H1 (cell line): ENCODE data around the gene ANKLE1. TPM values are rescaled to one million over a fixed set of nuclear protein-coding genes. Genes with fewer than 3 reads are reported as not detected.

Source experiments
- CTCF ChIA-PET: fragments of 300-600 bp; sonication (Branson Sonifier 250); formaldehyde crosslinking; loops from one replicate; lab custom pipeline; 2021; ENCODE audit not compliant: partially characterized antibody; lab: Charles Lee
- POLR2A ChIA-PET: fragments of 300-600 bp; sonication (Branson Sonifier 250); formaldehyde crosslinking; loops from one replicate; lab custom pipeline; 2021; ENCODE audit warnings: inconsistent platforms; ENCODE audit not compliant: partially characterized antibody; lab: Charles Lee
- DNase-seq, 2 experiments: peaks; one replicate each; pipeline versions ENCODE4 v3.0.0 to v3.0.0-alpha.2; 2010 to 2022; ENCODE audit warnings: low spot score in 2 of 2, low read depth in 1 of 2, mixed read lengths in 1 of 2
- FAIRE-seq: peaks from 2 replicates; lab custom pipeline; 2011; peaks lifted over from hg19 to GRCh38; lab: Jason Lieb, UNC
- H2AFZ ChIP-seq: 2 replicates; pipeline ENCODE4 v1.8.1; 2012; ENCODE audit warnings: low read length, inconsistent platforms
- H2AK5ac ChIP-seq: 2 replicates; pipeline ENCODE4 v1.6.1; 2013; ENCODE audit warnings: low read depth, low read length
- H2BK120ac ChIP-seq: replicated peaks from 2 replicates; pipeline ENCODE3; 2013; ENCODE audit warnings: low read depth, low read length, inconsistent platforms
- H2BK12ac ChIP-seq: 2 replicates; pipeline ENCODE4 v1.6.1; 2013; ENCODE audit warnings: low read depth, low read length
- H2BK15ac ChIP-seq: 2 replicates; pipeline ENCODE4 v1.6.1; 2013; ENCODE audit warnings: low read length
- H2BK20ac ChIP-seq: 2 replicates; pipeline ENCODE4 v1.6.1; 2013; ENCODE audit warnings: low read length
- H2BK5ac ChIP-seq: 2 replicates; pipeline ENCODE4 v1.6.1; 2013; ENCODE audit warnings: low read depth, low read length
- H3K14ac ChIP-seq: 2 replicates; pipeline ENCODE4 v1.6.1; 2013; ENCODE audit warnings: inconsistent platforms; ENCODE audit not compliant: insufficient read length
- H3K18ac ChIP-seq: 2 replicates; pipeline ENCODE4 v1.6.1; 2013; ENCODE audit warnings: low read length; ENCODE audit errors: extremely low read depth
- H3K23ac ChIP-seq: 2 replicates; pipeline ENCODE4 v1.6.1; 2013; ENCODE audit warnings: inconsistent platforms; ENCODE audit not compliant: insufficient read length
- H3K23me2 ChIP-seq: 2 replicates; pipeline ENCODE4 v1.6.1; 2013; ENCODE audit warnings: low read depth, low read length
- H3K27ac ChIP-seq: 2 replicates; pipeline ENCODE4 v1.6.1; 2011; ENCODE audit warnings: low read depth, low read length, inconsistent platforms
- H3K27me3 ChIP-seq, 4 experiments: replicated peaks in 1 of 4; 1 replicate in 1 of 4; 2 replicates in 3 of 4; pipeline versions ENCODE4 v1.6.1 to v1.8.1; 2011 to 2013; ENCODE audit warnings: low read length in 3 of 4, mild to moderate bottlenecking in 3 of 4, inconsistent platforms in 2 of 4, mixed read lengths in 2 of 4, moderate library complexity in 1 of 4; ENCODE audit not compliant: control insufficient read depth in 3 of 4, insufficient read depth in 3 of 4; ENCODE audit errors: extremely low read depth in 1 of 4
- H3K36me3 ChIP-seq, 4 experiments: 2 replicates each; pipeline versions ENCODE4 v1.6.1 to v1.8.1; 2011 to 2013; ENCODE audit warnings: mild to moderate bottlenecking in 4 of 4, low read length in 3 of 4, moderate library complexity in 2 of 4, control low read depth in 1 of 4, inconsistent platforms in 1 of 4; ENCODE audit not compliant: insufficient read depth in 4 of 4, control insufficient read depth in 2 of 4
- H3K4ac ChIP-seq: replicated peaks from 2 replicates; pipeline ENCODE3; 2013; ENCODE audit warnings: low read length, low read depth, mixed read lengths, inconsistent platforms; ENCODE audit not compliant: insufficient read length
- H3K4me1 ChIP-seq, 4 experiments: replicated peaks in 1 of 4; 1 replicate in 1 of 4; 2 replicates in 3 of 4; pipeline versions ENCODE4 v1.6.1 to v1.8.1; 2011 to 2013; ENCODE audit warnings: low read length in 3 of 4, inconsistent platforms in 2 of 4, mixed read lengths in 1 of 4; ENCODE audit not compliant: insufficient read depth in 4 of 4, control insufficient read depth in 3 of 4
- H3K4me2 ChIP-seq, 2 experiments: 2 replicates each; pipeline versions ENCODE4 v1.6.1 to v1.8.1; 2011 to 2013; ENCODE audit warnings: low read depth in 2 of 2, low read length in 2 of 2, control low read depth in 1 of 2, inconsistent platforms in 1 of 2, mild to moderate bottlenecking in 1 of 2; ENCODE audit not compliant: insufficient read depth in 1 of 2
- H3K4me3 ChIP-seq, 4 experiments: fragments of 200-600, 300-600 bp in 1 of 4; sonication (generic), shearing (Covaris generic), sonication (Bioruptor Twin) in 1 of 4; 2 replicates each; pipeline versions ENCODE4 v1.5.1 to v1.8.1; 2011 to 2016; ENCODE audit warnings: low read length in 4 of 4, low read depth in 3 of 4, control low read depth in 2 of 4, inconsistent platforms in 2 of 4, mild to moderate bottlenecking in 2 of 4, mixed read lengths in 1 of 4, moderate library complexity in 1 of 4; ENCODE audit not compliant: insufficient read depth in 2 of 4; ENCODE audit errors: extremely low read depth in 1 of 4
- H3K56ac ChIP-seq: replicated peaks from 2 replicates; pipeline ENCODE3; 2013; ENCODE audit warnings: low read depth, mild to moderate bottlenecking, mixed read lengths, low read length, inconsistent platforms; ENCODE audit not compliant: insufficient read length
- H3K79me1 ChIP-seq: 2 replicates; pipeline ENCODE4 v1.6.1; 2013; ENCODE audit warnings: low read depth, low read length, control low read depth
- H3K79me2 ChIP-seq, 2 experiments: 2 replicates each; pipeline versions ENCODE4 v1.6.1 to v1.8.1; 2012 to 2013; ENCODE audit warnings: low read length in 2 of 2, mild to moderate bottlenecking in 2 of 2, inconsistent platforms in 1 of 2; ENCODE audit not compliant: insufficient read depth in 2 of 2, control insufficient read depth in 1 of 2
- H3K9ac ChIP-seq, 4 experiments: replicated peaks in 1 of 4; 1 replicate in 1 of 4; 2 replicates in 3 of 4; pipeline versions ENCODE4 v1.6.1 to v1.8.1; 2011 to 2013; ENCODE audit warnings: low read depth in 3 of 4, low read length in 3 of 4, control low read depth in 2 of 4, mild to moderate bottlenecking in 2 of 4, moderate library complexity in 2 of 4, inconsistent platforms in 1 of 4; ENCODE audit errors: extremely low read depth in 1 of 4
- H3K9me3 ChIP-seq, 2 experiments: 2 replicates each; pipeline versions ENCODE4 v1.6.1 to v1.8.1; 2012 to 2013; ENCODE audit warnings: mild to moderate bottlenecking in 2 of 2, moderate library complexity in 2 of 2, control low read depth in 1 of 2, inconsistent platforms in 1 of 2, low read depth in 1 of 2, low read length in 1 of 2, mixed read lengths in 1 of 2; ENCODE audit not compliant: insufficient read depth in 2 of 2
- H4K20me1 ChIP-seq, 2 experiments: replicated peaks in 1 of 2; 2 replicates each; pipeline versions ENCODE3 to v1.8.1; 2011 to 2013; ENCODE audit warnings: inconsistent platforms in 2 of 2, low read length in 2 of 2, mild to moderate bottlenecking in 1 of 2; ENCODE audit not compliant: insufficient read depth in 2 of 2, control insufficient read depth in 1 of 2
- H4K5ac ChIP-seq: 2 replicates; pipeline ENCODE4 v1.6.1; 2013; ENCODE audit warnings: low read length, low read depth, mixed read lengths, inconsistent platforms; ENCODE audit not compliant: insufficient read length
- H4K8ac ChIP-seq: 2 replicates; pipeline ENCODE4 v1.8.0; 2013; ENCODE audit warnings: mild to moderate bottlenecking, moderate library complexity, low read length, inconsistent platforms; ENCODE audit not compliant: insufficient read depth; ENCODE audit errors: extremely low read depth
- H4K91ac ChIP-seq: replicated peaks from 2 replicates; pipeline ENCODE3; 2013; ENCODE audit warnings: low read length, mixed read lengths, inconsistent platforms; ENCODE audit not compliant: insufficient read length
- MAFK ChIP-seq: IDR thresholded peaks from 2 replicates; pipeline ENCODE4 v1.6.1; 2012; ENCODE audit warnings: low read depth, mild to moderate bottlenecking, improper control_type of control experiment, low read length
- NRF1 ChIP-seq: IDR thresholded peaks from 2 replicates; pipeline ENCODE4 v1.6.1; 2011; ENCODE audit warnings: mild to moderate bottlenecking, low read depth, low read length, improper control_type of control experiment
- TEAD4 ChIP-seq: IDR thresholded peaks from 2 replicates; pipeline ENCODE4 v1.6.1; 2012; ENCODE audit warnings: low read depth, low read length, inconsistent platforms, mixed read lengths
- WGBS, 2 experiments: shearing (Covaris generic) in 1 of 2; methylation state at CpG; one replicate each; pipeline versions ENCODE4 v1.1.6 to v1.1.7; 2013 to 2015; ENCODE audit warnings: low lambda C conversion rate in 2 of 2, mixed read lengths in 2 of 2, inconsistent platforms in 1 of 2, low coverage in 1 of 2, missing lambda C conversion rate in 1 of 2; ENCODE audit not compliant: insufficient replicate concordance in 2 of 2, insufficient coverage in 1 of 2, insufficient read length in 1 of 2; ENCODE audit errors: extremely low coverage in 1 of 2, missing lambda C conversion rate in 1 of 2; 5-methylcytosine and 5-hydroxymethylcytosine counted together
- polyA plus RNA-seq, 7 experiments: library from polyadenylated mRNA; depleted of rRNA in 3 of 7; stranded (reverse) in 5 of 7; unstranded in 2 of 7; fragments of >200 nt in 5 of 7; fragments of 200-250 nt in 2 of 7; gene quantifications; 1 replicate in 5 of 7; 2 replicates in 1 of 7; 4 replicates in 1 of 7; pipeline versions ENCODE4 v1.2.1 to v1.2.3, GENCODE V29; 2011 to 2013; ENCODE audit warnings: missing spikeins in 2 of 7, mixed read lengths in 2 of 7
- total RNA-seq: library from RNA; stranded (reverse); fragmentation: NEBNext Ultra II Directional; extraction: Animal tissue kit (Norgen Biotek cat#: 25700); gene quantifications from 2 replicates; pipeline ENCODE4 v1.2.1, GENCODE V29; 2021

The ANKLE1 gene
- total and polyA plus RNA-seq, 2 of the 8 experiments (the other 6 are each of a cell fraction or from before 2014, with no cell fraction given): 6.1 to 9.6 TPM

DNA sequence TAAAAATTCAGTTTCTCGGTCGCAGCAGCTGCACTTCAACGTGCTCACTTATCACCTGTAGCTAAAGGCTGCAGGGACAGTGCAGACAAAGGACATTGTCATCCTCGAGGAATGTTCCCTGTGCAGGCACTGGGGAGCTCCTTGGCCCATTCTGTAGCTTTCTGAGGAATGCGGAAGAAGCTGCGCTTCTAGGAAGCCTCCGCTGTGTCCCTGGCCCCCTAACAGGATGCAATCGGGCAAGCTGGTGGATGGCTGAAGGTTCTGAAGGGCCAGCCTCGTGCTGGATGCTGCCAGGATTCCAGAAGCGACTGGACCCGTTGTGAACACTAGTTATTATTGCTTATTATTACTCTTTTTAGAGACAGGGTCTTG lies 44.9 kb downstream of the ANKLE1 start:
- no peak overlapping the region for H3K56ac ChIP-seq
- no peak overlapping the region for H2BK120ac ChIP-seq
- peaks cover 3 to 9% of the 10 kb centered on the region in 2 experiments for H4K20me1 ChIP-seq
- DNase-seq (no peak), FAIRE-seq (no peak)
- no peak overlapping the region for H2AFZ ChIP-seq
- no peak overlapping the region for H2BK20ac ChIP-seq
- peak overlapping the region; percentile 72 to 83; a peak in 3 of 4 replicates for H3K4me2 ChIP-seq
- WGBS, 2 experiments: 90% methylated on average over 11 of the region's 11 CpGs; no CpG with 5 or more reads in 1 of the 2 experiments
- H3K9me3 ChIP-seq: no peaks in the 10 kb centered on the region
- no peak overlapping the region for H2BK15ac ChIP-seq
- H3K79me1 ChIP-seq: peaks cover 2% of the 10 kb centered on the region; the same call in 1 of the 2 replicates
- H3K18ac ChIP-seq: no peak overlapping the region
- no peak overlapping the region for H2BK5ac ChIP-seq
- H4K5ac ChIP-seq: no peak overlapping the region
- H3K4ac ChIP-seq: no peak overlapping the region
- no peaks in the 10 kb centered on the region for H3K79me2 ChIP-seq
- TF ChIP-seq MAFK (no peak), NRF1 (no peak), TEAD4 (0 out of 2 replicates have a peak, but pooled peaks have one; percentile 20)
- TF ChIP-seq, all 59 proteins: peak for 1
- Histone ChIP-seq H2BK12ac (peak overlapping the region; percentile 0; the same call in 1 of the 2 replicates), H3K14ac (no peak overlapping the region), H2AK5ac (no peak overlapping the region), H3K27me3 (no peaks in the 10 kb centered on the region; a peak in 1 of 7 replicates), H4K91ac (no peak overlapping the region), H3K4me3 (peak overlapping the region in 3 of 4 experiments; percentile 35 to 95 (median 60); a peak in 2 of 8 replicates), H3K9ac (no peak overlapping the region), H4K8ac (no peak overlapping the region), H3K23ac (no peak overlapping the region), H3K23me2 (peaks cover 6% of the 10 kb centered on the region; the same call in 1 of the 2 replicates), H3K36me3 (peaks cover 0 to 16% (median 6%) of the 10 kb centered on the region in 4 experiments; a peak in 4 of 8 replicates), H3K27ac (0 out of 2 replicates have a peak overlapping the region, but pooled peaks have one; percentile 2), H3K4me1 (peaks cover 0 to 22% (median 15%) of the 10 kb centered on the region in 4 experiments; a peak in 6 of 7 replicates)
- ChIA-PET CTCF (interaction anchor here (1.1 to 3.3 kb wide), 12 partner anchors 9 to 67 kb away, joined by 3 to 13 read pairs (median 5); partner anchors contain the start of genes ANO8, CCDC194, DDA1 and MRPL34), POLR2A (interaction anchor here (0.7 to 17.1 kb wide), 10 partner anchors 12 to 227 kb away, joined by 3 to 329 read pairs (median 4); partner anchors contain the start of genes ABHD8, ANO8, DDA1 and GTPBP3)
